ENCODE results near the gene DMC1. TPM values are rescaled to one million over a fixed set of nuclear protein-coding genes. Genes with fewer than 3 reads are reported as not detected.
A peak's percentile ranks its signal among the peaks of the same experiment; 100 is the strongest.
"Not testable (repeated sequence)": the region's sequence is repeated elsewhere in the genome, so short reads cannot be mapped to it uniquely, and the experiment has no call there.

DMC1 gene, protein sequence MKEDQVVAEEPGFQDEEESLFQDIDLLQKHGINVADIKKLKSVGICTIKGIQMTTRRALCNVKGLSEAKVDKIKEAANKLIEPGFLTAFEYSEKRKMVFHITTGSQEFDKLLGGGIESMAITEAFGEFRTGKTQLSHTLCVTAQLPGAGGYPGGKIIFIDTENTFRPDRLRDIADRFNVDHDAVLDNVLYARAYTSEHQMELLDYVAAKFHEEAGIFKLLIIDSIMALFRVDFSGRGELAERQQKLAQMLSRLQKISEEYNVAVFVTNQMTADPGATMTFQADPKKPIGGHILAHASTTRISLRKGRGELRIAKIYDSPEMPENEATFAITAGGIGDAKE
- polyA plus RNA-seq (2013, experiment 1 of 2), result 0.77 TPM
- 0.81 TPM for polyA plus RNA-seq (2013, experiment 2 of 2)

GRCh38 chr22:38569972-38570778 is at the start of gene DMC1:
Gene DMC1 (minus strand): TSS chr22:38570183. CDS start chr22:38568256, 1,927 bp downstream.
- Histone ChIP-seq H2BK120ac (ENCODE audit: low read depth, low read length) (no peak within 1 kb of the TSS), H3K4ac (ENCODE audit: low read depth in 1 of 2, low read length in 2 of 2) (peak within 1 kb of the TSS in 1 of 2 experiments; percentile 54), H2BK5ac (ENCODE audit: low read depth, low read length, poor library complexity, severe bottlenecking) (no peak within 1 kb of the TSS), H3K18ac (ENCODE audit: low read depth in 1 of 2, low read length in 2 of 2) (peak within 1 kb of the TSS; percentile 54 to 77), H4K8ac (ENCODE audit: low read length) (peak within 1 kb of the TSS; percentile 69), H3K79me1 (replicated peaks; ENCODE audit: low read length, poor library complexity, severe bottlenecking) (no peaks in the 10 kb centered on the region), H2BK12ac (ENCODE audit: low read length in 2 of 2) (no peak within 1 kb of the TSS), H2AK5ac (ENCODE audit: low read length, severe bottlenecking) (no peak within 1 kb of the TSS), H3K4me2 (ENCODE audit: low read length, poor library complexity, severe bottlenecking) (peak within 1 kb of the TSS; percentile 90), H3K4me3 (ENCODE audit: insufficient read depth in 1 of 2, low read depth in 1 of 2, low read length in 2 of 2) (peak within 1 kb of the TSS; percentile 68 to 87), H4K91ac (ENCODE audit: low read length) (peak within 1 kb of the TSS; percentile 57), H3K36me3 (ENCODE audit: control insufficient read depth in 1 of 2, insufficient read depth in 2 of 2, low read depth in 1 of 2, low read length in 2 of 2) (no peaks in the 10 kb centered on the region), H3K27me3 (ENCODE audit: control insufficient read depth in 1 of 2, insufficient read depth in 1 of 2, low read length in 2 of 2) (no peaks in the 10 kb centered on the region), H3K4me1 (ENCODE audit: control insufficient read depth, insufficient read depth, low read depth, low read length) (peaks cover 8% of the 10 kb centered on the region), H2AFZ (ENCODE audit: low read depth, low read length) (peak within 1 kb of the TSS; percentile 72), H2BK15ac (ENCODE audit: low read depth, poor library complexity, severe bottlenecking) (no peak within 1 kb of the TSS), H3K27ac (ENCODE audit: low read length, poor library complexity, severe bottlenecking) (no peak within 1 kb of the TSS), H3K9ac (ENCODE audit: low read length) (peak within 1 kb of the TSS; percentile 85), H3K9me3 (ENCODE audit: control insufficient read depth, low read length) (no peaks in the 10 kb centered on the region), H3K14ac (ENCODE audit: low read length in 2 of 2) (peak within 1 kb of the TSS in 1 of 2 experiments; percentile 26), H3K23ac (ENCODE audit: low read length in 2 of 2) (no peak within 1 kb of the TSS)
- peak; percentile 83 for DNase-seq
- under 1% methylated on average over 58 of the region's 64 CpGs for WGBS

DNA sequence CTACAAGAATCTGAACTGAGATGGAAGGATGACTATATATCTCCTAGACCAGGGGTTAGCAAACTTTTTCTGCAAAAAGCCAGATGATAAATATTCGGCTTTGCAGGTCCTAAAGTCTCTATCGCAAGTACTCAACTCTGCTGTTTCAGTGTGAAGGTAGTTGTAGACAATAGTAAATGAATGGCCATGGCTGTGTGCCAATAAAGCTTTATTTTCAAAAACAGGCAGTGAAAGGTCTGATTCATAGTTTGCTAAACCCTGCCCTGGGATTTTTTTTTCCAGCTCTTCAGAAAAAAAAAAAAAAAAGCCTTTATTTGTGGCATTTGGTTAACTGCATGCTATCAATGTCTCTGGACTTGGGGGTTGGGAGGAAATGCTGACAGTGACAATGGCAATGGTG is 48.7 kb upstream of the DMC1 start:
- no peak for DNase-seq
- Histone ChIP-seq H3K27ac (ENCODE audit: low read length, poor library complexity, severe bottlenecking) (no peak overlapping the region), H2AK5ac (ENCODE audit: low read length, severe bottlenecking) (no peak overlapping the region), H3K27me3 (ENCODE audit: control insufficient read depth in 1 of 2, insufficient read depth in 1 of 2, low read length in 2 of 2) (no peaks in the 10 kb centered on the region), H3K4me1 (ENCODE audit: control insufficient read depth, insufficient read depth, low read depth, low read length) (peaks cover 6% of the 10 kb centered on the region), H3K23ac (ENCODE audit: low read length in 2 of 2) (no peak overlapping the region), H4K91ac (ENCODE audit: low read length) (no peak overlapping the region), H2BK5ac (ENCODE audit: low read depth, low read length, poor library complexity, severe bottlenecking) (no peak overlapping the region), H2BK120ac (ENCODE audit: low read depth, low read length) (no peak overlapping the region), H3K4me3 (ENCODE audit: insufficient read depth in 1 of 2, low read depth in 1 of 2, low read length in 2 of 2) (no peak overlapping the region), H3K9me3 (ENCODE audit: control insufficient read depth, low read length) (peaks cover 7% of the 10 kb centered on the region), H3K4ac (ENCODE audit: low read depth in 1 of 2, low read length in 2 of 2) (no peak overlapping the region), H3K4me2 (ENCODE audit: low read length, poor library complexity, severe bottlenecking) (no peak overlapping the region), H3K9ac (ENCODE audit: low read length) (no peak overlapping the region), H2BK15ac (ENCODE audit: low read depth, poor library complexity, severe bottlenecking) (no peak overlapping the region), H3K14ac (ENCODE audit: low read length in 2 of 2) (no peak overlapping the region), H3K18ac (ENCODE audit: low read depth in 1 of 2, low read length in 2 of 2) (no peak overlapping the region), H3K36me3 (ENCODE audit: control insufficient read depth in 1 of 2, insufficient read depth in 2 of 2, low read depth in 1 of 2, low read length in 2 of 2) (peaks cover 34 to 42% of the 10 kb centered on the region in 2 experiments), H3K79me1 (replicated peaks; ENCODE audit: low read length, poor library complexity, severe bottlenecking) (no peaks in the 10 kb centered on the region), H2BK12ac (ENCODE audit: low read length in 2 of 2) (no peak overlapping the region), H2AFZ (ENCODE audit: low read depth, low read length) (no peak overlapping the region), H4K8ac (ENCODE audit: low read length) (no peak overlapping the region)
- WGBS, result 94% methylated on average over 2 of the region's 2 CpGs

DNA sequence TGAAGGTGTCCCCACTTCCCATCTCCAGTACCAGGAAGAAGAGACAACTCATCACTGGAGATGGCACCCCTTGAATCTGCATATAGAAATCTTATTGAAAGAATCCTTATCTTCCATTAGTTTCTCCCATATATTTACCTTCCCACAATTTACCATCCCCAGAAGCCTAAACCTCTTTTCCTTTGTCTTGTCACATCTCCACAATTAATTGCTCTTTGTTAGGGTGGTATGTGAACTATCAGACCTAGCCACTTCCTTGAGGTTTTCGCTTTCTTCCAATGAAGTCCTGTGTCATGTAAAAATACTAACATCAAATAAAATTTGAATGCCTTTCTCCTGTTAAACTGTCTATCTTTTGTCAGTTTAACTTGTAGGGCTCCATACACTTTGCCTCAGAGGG is 48.3 kb upstream of the DMC1 start:
- peaks cover 7% of the 10 kb centered on the region for H3K9me3 ChIP-seq (ENCODE audit: control insufficient read depth, low read length)
- H3K14ac ChIP-seq (ENCODE audit: low read length in 2 of 2), result no peak overlapping the region
- no peak overlapping the region for H3K4ac ChIP-seq (ENCODE audit: low read depth in 1 of 2, low read length in 2 of 2)
- H3K79me1 ChIP-seq (replicated peaks; ENCODE audit: low read length, poor library complexity, severe bottlenecking), result no peaks in the 10 kb centered on the region
- H2BK12ac ChIP-seq (ENCODE audit: low read length in 2 of 2), result no peak overlapping the region
- H3K36me3 ChIP-seq (ENCODE audit: control insufficient read depth in 1 of 2, insufficient read depth in 2 of 2, low read depth in 1 of 2, low read length in 2 of 2), result peaks cover 34 to 42% of the 10 kb centered on the region in 2 experiments
- WGBS, result no CpG with 5 or more reads among the region's 1 CpG
- no peak for DNase-seq
- H3K27ac ChIP-seq (ENCODE audit: low read length, poor library complexity, severe bottlenecking), result no peak overlapping the region
- no peak overlapping the region for H2AFZ ChIP-seq (ENCODE audit: low read depth, low read length)
- H2BK120ac ChIP-seq (ENCODE audit: low read depth, low read length), result no peak overlapping the region
- no peak overlapping the region for H3K4me2 ChIP-seq (ENCODE audit: low read length, poor library complexity, severe bottlenecking)
- H2BK15ac ChIP-seq (ENCODE audit: low read depth, poor library complexity, severe bottlenecking), result no peak overlapping the region
- H3K9ac ChIP-seq (ENCODE audit: low read length), result no peak overlapping the region
- H3K4me1 ChIP-seq (ENCODE audit: control insufficient read depth, insufficient read depth, low read depth, low read length), result peaks cover 6% of the 10 kb centered on the region
- no peaks in the 10 kb centered on the region for H3K27me3 ChIP-seq (ENCODE audit: control insufficient read depth in 1 of 2, insufficient read depth in 1 of 2, low read length in 2 of 2)
- no peak overlapping the region for H2AK5ac ChIP-seq (ENCODE audit: low read length, severe bottlenecking)
- H4K8ac ChIP-seq (ENCODE audit: low read length), result no peak overlapping the region
- no peak overlapping the region for H4K91ac ChIP-seq (ENCODE audit: low read length)
- H3K4me3 ChIP-seq (ENCODE audit: insufficient read depth in 1 of 2, low read depth in 1 of 2, low read length in 2 of 2), result no peak overlapping the region
- no peak overlapping the region for H3K23ac ChIP-seq (ENCODE audit: low read length in 2 of 2)
- no peak overlapping the region for H3K18ac ChIP-seq (ENCODE audit: low read depth in 1 of 2, low read length in 2 of 2)
- H2BK5ac ChIP-seq (ENCODE audit: low read depth, low read length, poor library complexity, severe bottlenecking), result no peak overlapping the region

DNA sequence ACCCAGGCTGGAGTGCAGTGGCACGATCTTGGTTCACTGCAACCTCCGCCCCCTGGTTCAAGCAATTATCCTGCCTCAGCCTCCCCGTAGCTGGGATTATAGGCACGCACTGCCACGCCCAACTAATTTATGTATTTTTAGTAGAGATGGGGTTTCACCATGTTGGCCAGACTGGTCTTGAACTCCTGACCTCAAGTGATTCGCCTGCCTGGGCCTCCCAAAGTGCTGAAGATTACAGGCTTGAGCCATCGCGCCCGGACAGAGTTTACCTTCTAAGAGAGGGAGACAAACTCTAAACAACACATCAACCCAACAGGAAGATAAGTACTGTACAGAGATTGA is 45.1 kb upstream of the DMC1 start:
- 91% methylated on average over 6 of the region's 9 CpGs for WGBS

More for the DNA sequence above, 45.1 kb upstream of the DMC1 start:
- DNase-seq; H2BK12ac ChIP-seq (ENCODE audit: low read length in 2 of 2); H3K27me3 ChIP-seq (ENCODE audit: control insufficient read depth in 1 of 2, insufficient read depth in 1 of 2, low read length in 2 of 2); H2BK15ac ChIP-seq (ENCODE audit: low read depth, poor library complexity, severe bottlenecking); H2BK120ac ChIP-seq (ENCODE audit: low read depth, low read length); H3K4me3 ChIP-seq (ENCODE audit: insufficient read depth in 1 of 2, low read depth in 1 of 2, low read length in 2 of 2); H3K18ac ChIP-seq (ENCODE audit: low read depth in 1 of 2, low read length in 2 of 2); H2AFZ ChIP-seq (ENCODE audit: low read depth, low read length); H3K4ac ChIP-seq (ENCODE audit: low read depth in 1 of 2, low read length in 2 of 2); H3K4me1 ChIP-seq (ENCODE audit: control insufficient read depth, insufficient read depth, low read depth, low read length); H2BK5ac ChIP-seq (ENCODE audit: low read depth, low read length, poor library complexity, severe bottlenecking); H4K8ac ChIP-seq (ENCODE audit: low read length); H3K14ac ChIP-seq (ENCODE audit: low read length in 2 of 2); H3K4me2 ChIP-seq (ENCODE audit: low read length, poor library complexity, severe bottlenecking); H4K91ac ChIP-seq (ENCODE audit: low read length); H3K23ac ChIP-seq (ENCODE audit: low read length in 2 of 2); H3K27ac ChIP-seq (ENCODE audit: low read length, poor library complexity, severe bottlenecking); H3K9me3 ChIP-seq (ENCODE audit: control insufficient read depth, low read length); H3K9ac ChIP-seq (ENCODE audit: low read length); H3K79me1 ChIP-seq (replicated peaks; ENCODE audit: low read length, poor library complexity, severe bottlenecking); H2AK5ac ChIP-seq (ENCODE audit: low read length, severe bottlenecking): not testable (repeated sequence)
- peaks cover 28 to 38% of the 10 kb centered on the region in 2 experiments for H3K36me3 ChIP-seq (ENCODE audit: control insufficient read depth in 1 of 2, insufficient read depth in 2 of 2, low read depth in 1 of 2, low read length in 2 of 2)
